GM21526 (cell line): ENCODE results near the gene ST3GAL6.

Experiments
- ATAC-seq: cut with Tn5 transposase; IDR thresholded peaks from one replicate; pipeline ENCODE4 v1.9.1; 2021; ENCODE audit warnings: moderate library complexity; ENCODE audit not compliant: unreplicated experiment, low FRiP score

The ST3GAL6 gene, protein sequence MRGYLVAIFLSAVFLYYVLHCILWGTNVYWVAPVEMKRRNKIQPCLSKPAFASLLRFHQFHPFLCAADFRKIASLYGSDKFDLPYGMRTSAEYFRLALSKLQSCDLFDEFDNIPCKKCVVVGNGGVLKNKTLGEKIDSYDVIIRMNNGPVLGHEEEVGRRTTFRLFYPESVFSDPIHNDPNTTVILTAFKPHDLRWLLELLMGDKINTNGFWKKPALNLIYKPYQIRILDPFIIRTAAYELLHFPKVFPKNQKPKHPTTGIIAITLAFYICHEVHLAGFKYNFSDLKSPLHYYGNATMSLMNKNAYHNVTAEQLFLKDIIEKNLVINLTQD

GRCh38 chr3:98763076-98763475 lies at the start of gene ST3GAL6:
ST3GAL6 (plus strand) TSS chr3:98763340; CDS start chr3:98768441, 5,101 bp downstream.
- no peak for ATAC-seq

- no peak for ATAC-seq
Observed at GRCh38 chr3:98713984-98714383, 49.2 kb upstream of the ST3GAL6 start.

DNA sequence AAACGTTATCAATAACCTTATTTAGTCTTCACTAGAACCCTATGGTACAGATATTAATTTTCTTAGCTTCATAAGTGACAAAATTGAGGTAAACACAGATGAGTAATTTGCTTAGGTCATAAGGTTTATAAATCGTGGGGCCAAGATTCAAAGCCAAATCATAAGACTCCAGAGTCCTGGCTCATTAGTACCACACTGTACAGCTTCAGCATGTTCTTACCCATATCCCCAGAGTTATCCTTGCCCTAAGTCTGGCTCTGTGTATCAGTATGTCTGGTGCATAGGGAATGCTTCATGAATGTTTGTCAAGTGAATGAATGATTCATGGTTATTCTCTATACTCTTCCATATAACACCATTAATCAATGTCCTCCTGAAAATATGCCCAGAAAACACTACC lies 45.6 kb upstream of the ST3GAL6 start:
- no peak for ATAC-seq

DNA sequence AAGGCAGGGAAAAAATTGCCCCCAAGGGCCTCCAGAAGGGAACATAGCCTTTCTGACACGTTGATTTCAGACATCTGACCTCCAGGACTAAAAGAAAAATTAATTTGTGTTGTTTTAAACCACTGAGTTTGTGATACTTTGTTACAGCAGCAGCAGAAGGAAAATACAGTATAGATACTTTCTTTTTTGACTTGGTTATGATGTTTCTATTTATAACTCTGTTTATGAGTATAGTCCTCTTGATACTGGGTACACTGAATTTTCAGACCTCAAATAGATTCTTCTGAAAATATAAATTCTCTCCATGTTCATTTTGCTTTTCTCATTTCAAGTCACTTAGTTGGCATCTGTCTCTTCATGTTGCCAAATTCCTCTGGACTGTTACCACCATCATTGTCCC lies 44.4 kb upstream of the ST3GAL6 start:
- no peak for ATAC-seq

- ATAC-seq = no peak
Observed at GRCh38 chr3:98721776-98722175, 41.4 kb upstream of the ST3GAL6 start.

DNA sequence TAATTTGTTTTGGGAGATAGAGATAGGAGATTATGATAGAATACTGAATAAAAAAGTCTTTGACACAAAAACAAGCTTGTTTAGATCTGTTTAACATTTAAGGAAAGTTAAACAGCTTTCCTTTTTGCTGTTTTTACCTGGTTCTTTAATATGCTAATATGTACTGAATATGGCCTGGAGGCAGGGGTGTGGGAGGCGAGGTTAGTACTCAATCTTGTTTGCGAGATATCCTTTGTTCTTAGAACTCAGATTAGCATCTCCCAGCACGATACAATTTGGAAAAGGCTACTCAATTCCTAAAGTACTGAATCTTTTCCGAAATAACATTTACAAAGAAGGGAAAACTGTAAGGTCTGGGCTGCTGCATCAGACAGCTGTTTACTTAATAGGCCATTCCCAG lies 40.8 kb upstream of the ST3GAL6 start:
- ATAC-seq = no peak

DNA sequence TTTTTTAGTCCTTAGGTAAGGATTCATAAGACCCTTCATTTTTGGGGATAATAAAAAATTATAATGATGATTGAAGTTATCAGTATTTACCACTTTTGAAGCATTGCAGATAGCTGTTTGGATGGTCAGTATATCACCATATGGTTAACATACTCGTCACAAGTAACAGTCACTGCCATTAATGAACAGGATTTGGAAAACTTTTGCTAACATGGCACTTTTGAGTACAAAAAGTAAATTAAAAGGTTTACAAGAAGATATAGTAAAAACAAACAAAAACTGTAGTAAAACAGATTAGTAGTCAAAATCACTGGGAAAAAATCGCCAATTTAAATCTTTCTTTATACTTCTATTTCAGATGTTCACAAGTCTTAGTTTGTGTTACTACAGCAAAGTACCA lies 37.8 kb upstream of the ST3GAL6 start:
- no peak for ATAC-seq

DNA sequence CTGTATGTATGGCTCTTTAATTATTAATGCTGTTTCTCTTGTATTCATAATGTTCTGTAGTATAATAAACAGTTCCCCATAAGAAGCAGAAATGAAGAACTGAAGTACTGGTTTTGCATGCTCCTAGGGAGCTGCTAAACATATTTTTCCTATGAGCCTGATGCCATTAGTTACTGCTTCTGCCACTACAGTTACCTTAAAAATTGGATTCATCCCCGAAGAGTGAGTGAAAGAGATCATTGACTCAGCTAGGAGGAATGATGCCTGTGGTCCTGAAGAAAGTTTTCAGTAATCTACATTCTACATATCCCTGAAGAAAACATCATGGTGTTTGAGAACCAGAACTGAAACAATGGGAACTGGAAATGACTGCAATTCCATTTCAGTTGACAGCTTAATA lies 37.1 kb upstream of the ST3GAL6 start:
- no peak for ATAC-seq

GRCh38 chr3:98727638-98728037 lies 35.5 kb upstream of the ST3GAL6 start:
- ATAC-seq = no peak

DNA sequence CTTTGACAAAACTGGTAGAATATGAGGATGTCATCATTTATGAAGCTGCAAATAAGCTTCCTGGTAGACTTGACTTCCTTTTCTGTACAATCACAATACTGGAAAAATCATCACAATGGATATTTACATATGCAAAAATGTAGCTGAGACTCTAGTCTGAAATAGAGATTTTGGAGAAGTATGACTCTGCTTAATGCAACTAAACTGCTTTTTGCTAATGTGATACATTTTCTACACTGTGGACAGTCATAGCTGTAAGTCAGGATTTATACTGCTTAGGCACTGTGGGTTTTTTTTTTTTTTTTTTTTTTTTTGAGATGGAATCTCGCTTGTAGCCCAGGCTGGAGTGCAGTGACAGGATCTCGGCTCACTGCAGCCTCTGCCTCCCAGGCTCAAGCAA lies 34.5 kb upstream of the ST3GAL6 start:
- ATAC-seq = no peak

GRCh38 chr3:98730338-98730737 lies 32.8 kb upstream of the ST3GAL6 start:
- peak; percentile 41 for ATAC-seq

- no peak for ATAC-seq
Observed at GRCh38 chr3:98730886-98731537, 32.1 kb upstream of the ST3GAL6 start.

- peak; percentile 47 for ATAC-seq
Observed at GRCh38 chr3:98731720-98732285, 31.3 kb upstream of the ST3GAL6 start.

- ATAC-seq = peak; percentile 46
Observed at GRCh38 chr3:98732286-98733052, 30.7 kb upstream of the ST3GAL6 start.

- peak; percentile 31 for ATAC-seq
Observed at GRCh38 chr3:98733053-98733811, 29.9 kb upstream of the ST3GAL6 start.

GRCh38 chr3:98733812-98734281 lies 29.3 kb upstream of the ST3GAL6 start:
- no peak for ATAC-seq

- ATAC-seq = no peak
Observed at GRCh38 chr3:98734306-98734705, 28.8 kb upstream of the ST3GAL6 start.

DNA sequence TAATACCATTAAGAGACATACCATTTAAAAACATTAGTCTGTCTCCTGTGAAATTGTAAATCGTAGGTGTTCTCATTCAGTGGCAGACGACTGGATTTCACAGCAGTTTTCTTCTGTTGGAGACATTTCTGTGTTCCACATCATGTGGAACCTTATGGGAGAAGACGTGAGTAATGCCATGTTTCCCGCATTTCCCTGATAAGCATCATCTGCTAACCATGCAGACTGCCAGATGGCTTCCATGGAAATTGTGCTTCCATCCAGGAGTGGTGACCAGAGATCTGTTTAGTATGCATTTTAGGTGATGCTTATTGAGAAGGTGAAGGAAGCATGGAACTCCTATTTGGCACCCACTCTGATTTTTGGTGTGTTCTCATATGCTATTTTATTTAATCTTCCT lies 28.4 kb upstream of the ST3GAL6 start:
- ATAC-seq = no peak

DNA sequence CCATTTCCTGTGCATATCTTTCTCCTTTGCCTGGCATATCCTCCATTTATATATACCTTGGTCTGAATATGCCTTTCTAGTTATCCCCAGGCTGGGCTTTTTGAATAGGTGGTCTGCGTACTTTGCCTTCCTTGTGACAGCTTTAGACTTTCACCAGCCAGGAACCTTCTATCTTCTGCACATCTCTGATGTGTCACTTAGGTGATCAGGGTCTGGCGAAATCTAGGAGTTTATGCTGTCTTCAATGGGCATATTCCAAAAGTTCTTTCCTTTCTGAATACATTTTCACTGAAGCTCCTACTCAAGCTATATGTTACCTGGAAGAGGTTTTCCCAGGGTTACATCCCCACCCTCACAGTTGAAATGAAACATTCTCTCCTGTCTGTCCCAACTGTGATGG lies 27.8 kb upstream of the ST3GAL6 start:
- no peak for ATAC-seq

- ATAC-seq = no peak
Observed at GRCh38 chr3:98735761-98736269, 27.3 kb upstream of the ST3GAL6 start.
